HG03097 (cell line): Measurements from ENCODE around the gene SLC37A1.

Source experiments
- ATAC-seq: cut with Tn5 transposase; IDR thresholded peaks from one replicate; pipeline ENCODE4 v1.9.1; 2021; ENCODE audit not compliant: unreplicated experiment, low FRiP score

SLC37A1 gene

GRCh38 chr21:42585881-42586280 lies 72.2 kb downstream of the SLC37A1 start:
- ATAC-seq = no peak

- no peak for ATAC-seq
Measured at GRCh38 chr21:42586406-42586805, 72.8 kb downstream of the SLC37A1 start.

GRCh38 chr21:42587036-42587435 lies 73.4 kb downstream of the SLC37A1 start:
- ATAC-seq = no peak

GRCh38 chr21:42590431-42591131 lies 76.9 kb downstream of the SLC37A1 start:
- ATAC-seq = no peak

- no peak for ATAC-seq
Measured at GRCh38 chr21:42591170-42591869, 77.7 kb downstream of the SLC37A1 start.

GRCh38 chr21:42592156-42592820 lies 78.6 kb downstream of the SLC37A1 start:
- no peak for ATAC-seq

GRCh38 chr21:42593007-42593814 lies 79.6 kb downstream of the SLC37A1 start:
- ATAC-seq = no peak

GRCh38 chr21:42594616-42595282 lies 81.1 kb downstream of the SLC37A1 start:
- no peak for ATAC-seq

- no peak for ATAC-seq
Measured at GRCh38 chr21:42595283-42596187, 81.9 kb downstream of the SLC37A1 start.

GRCh38 chr21:42596657-42597056 lies 83.0 kb downstream of the SLC37A1 start:
- ATAC-seq = no peak

GRCh38 chr21:42597487-42598158 lies 84.0 kb downstream of the SLC37A1 start:
- ATAC-seq = no peak

- ATAC-seq = no peak
Measured at GRCh38 chr21:42598159-42598735, 84.6 kb downstream of the SLC37A1 start.

- no peak for ATAC-seq
Measured at GRCh38 chr21:42599486-42599885, 85.8 kb downstream of the SLC37A1 start.

GRCh38 chr21:42599962-42600361 lies 86.3 kb downstream of the SLC37A1 start:
- ATAC-seq = no peak

- no peak for ATAC-seq
Measured at GRCh38 chr21:42601656-42602055, 88.0 kb downstream of the SLC37A1 start.

GRCh38 chr21:42607102-42607501 lies 93.5 kb downstream of the SLC37A1 start:
- ATAC-seq = no peak

- ATAC-seq = no peak
Measured at GRCh38 chr21:42607525-42608102, 94.0 kb downstream of the SLC37A1 start.

GRCh38 chr21:42608446-42608845 lies 94.8 kb downstream of the SLC37A1 start:
- no peak for ATAC-seq
